Smooth muscle cell (in vitro differentiated cells): ENCODE data around the gene ZNF362. TPM values are rescaled to one million over a fixed set of nuclear protein-coding genes. Genes with fewer than 3 reads are reported as not detected.
A peak's percentile ranks its signal among the peaks of the same experiment; 100 is the strongest.

ENCODE experiments used
- DNase-seq: peaks from one replicate; lab custom pipeline; 2025; ENCODE audit not compliant: unreplicated experiment; lab: John Stamatoyannopoulos, UW
- H2AFZ ChIP-seq: fragments of 200-600 bp; sonication (generic); 2 replicates; pipeline ENCODE4 v1.6.0; 2016; ENCODE audit warnings: antibody characterized with exemption, low read depth, mild to moderate bottlenecking
- H3F3A ChIP-seq: fragments of 200-600 bp; sonication (generic); 2 replicates; pipeline ENCODE4 v1.6.0; 2017; ENCODE audit warnings: antibody characterized with exemption, low read depth
- H3K27ac ChIP-seq: fragments of 200-600 bp; sonication (generic); 2 replicates; pipeline ENCODE4 v1.5.1; 2016; ENCODE audit warnings: low read depth, mild to moderate bottlenecking
- H3K27me3 ChIP-seq: fragments of 200-600 bp; sonication (generic); 2 replicates; pipeline ENCODE4 v1.6.1; 2016; ENCODE audit warnings: low read depth, mild to moderate bottlenecking
- H3K36me3 ChIP-seq: fragments of 200-600 bp; sonication (generic); 2 replicates; pipeline ENCODE4 v1.5.1; 2016; ENCODE audit warnings: low read depth
- H3K4me1 ChIP-seq: fragments of 200-600 bp; sonication (generic); 2 replicates; pipeline ENCODE4 v1.5.1; 2016; ENCODE audit warnings: low read depth
- H3K4me2 ChIP-seq: fragments of 200-600 bp; sonication (generic); 2 replicates; pipeline ENCODE4 v1.6.0; 2016; ENCODE audit warnings: mild to moderate bottlenecking
- H3K4me3 ChIP-seq: fragments of 200-600 bp; sonication (generic); 2 replicates; pipeline ENCODE4 v1.5.1; 2016; ENCODE audit warnings: mild to moderate bottlenecking
- H3K79me2 ChIP-seq: fragments of 200-600 bp; sonication (generic); 2 replicates; pipeline ENCODE4 v1.6.0; 2016; ENCODE audit warnings: low read depth, mild to moderate bottlenecking
- H3K9ac ChIP-seq: fragments of 200-600 bp; sonication (generic); 2 replicates; pipeline ENCODE4 v1.6.0; 2016; ENCODE audit warnings: low read depth
- H3K9me3 ChIP-seq: fragments of 200-600 bp; sonication (generic); replicated peaks from 2 replicates; pipeline ENCODE4 v1.5.1; 2016; ENCODE audit warnings: low read depth
- H4K20me1 ChIP-seq: fragments of 200-600 bp; sonication (generic); 2 replicates; pipeline ENCODE4 v1.6.0; 2016; ENCODE audit warnings: low read depth
- CTCF ChIP-seq: fragments of 200-600 bp; sonication (generic); IDR thresholded peaks from 2 replicates; pipeline ENCODE4 v1.5.1; 2017; ENCODE audit warnings: borderline replicate concordance, mild to moderate bottlenecking, antibody characterized with exemption; ENCODE audit not compliant: insufficient read depth, poor library complexity, severe bottlenecking
- WGBS: methylation state at CpG from one replicate; pipeline ENCODE4 v1.1.7; 2016; ENCODE audit warnings: low lambda C conversion rate; 5-methylcytosine and 5-hydroxymethylcytosine counted together
- polyA plus RNA-seq: library from polyadenylated mRNA; unstranded; fragments of >200 nt; fragmentation: Nextera tagmentation; extraction: Ambion mirVana; gene quantifications from 2 replicates; pipeline ENCODE4 v1.2.1, GENCODE V29; 2016
- total RNA-seq: library from RNA; depleted of rRNA; stranded (reverse); fragments of >200 nt; gene quantifications from 2 replicates; pipeline ENCODE4 v1.2.3, GENCODE V29; 2014

Gene ZNF362
- total and polyA plus RNA-seq, 2 experiments from 2014 or later = 30.0 to 38.2 TPM

- 3% methylated on average over 18 of the region's 18 CpGs for WGBS
- Histone ChIP-seq H4K20me1 (peaks cover 35% of the 10 kb centered on the region), H3K27me3 (no peaks in the 10 kb centered on the region), H3K27ac (peak overlapping the region; percentile 81), H3K79me2 (peaks cover 49% of the 10 kb centered on the region), H3K4me1 (peaks cover 14% of the 10 kb centered on the region), H3K9me3 (no peaks in the 10 kb centered on the region), H3K4me2 (peak overlapping the region; percentile 96), H3F3A (peaks cover 6% of the 10 kb centered on the region), H2AFZ (peak overlapping the region; percentile 68), H3K36me3 (no peaks in the 10 kb centered on the region), H3K4me3 (peak overlapping the region; percentile 89), H3K9ac (peak overlapping the region; percentile 66)
- TF ChIP-seq CTCF = no peak
- DNase-seq = no peak
Observed at GRCh38 chr1:33257207-33257771, 997 bp downstream of the ZNF362 start.

GRCh38 chr1:33257772-33258712 lies 1.8 kb downstream of the ZNF362 start:
- no peak for TF ChIP-seq CTCF
- Histone ChIP-seq H3K4me1 (peaks cover 14% of the 10 kb centered on the region), H2AFZ (no peak overlapping the region), H3K9ac (peak overlapping the region; percentile 66), H3K27me3 (no peaks in the 10 kb centered on the region), H4K20me1 (peaks cover 41% of the 10 kb centered on the region), H3K4me2 (peak overlapping the region; percentile 96), H3K27ac (peak overlapping the region; percentile 81), H3K79me2 (peaks cover 55% of the 10 kb centered on the region), H3K9me3 (no peaks in the 10 kb centered on the region), H3F3A (peaks cover 6% of the 10 kb centered on the region), H3K4me3 (peak overlapping the region; percentile 89), H3K36me3 (no peaks in the 10 kb centered on the region)
- DNase-seq = no peak
- 67% methylated on average over 19 of the region's 19 CpGs for WGBS

DNA sequence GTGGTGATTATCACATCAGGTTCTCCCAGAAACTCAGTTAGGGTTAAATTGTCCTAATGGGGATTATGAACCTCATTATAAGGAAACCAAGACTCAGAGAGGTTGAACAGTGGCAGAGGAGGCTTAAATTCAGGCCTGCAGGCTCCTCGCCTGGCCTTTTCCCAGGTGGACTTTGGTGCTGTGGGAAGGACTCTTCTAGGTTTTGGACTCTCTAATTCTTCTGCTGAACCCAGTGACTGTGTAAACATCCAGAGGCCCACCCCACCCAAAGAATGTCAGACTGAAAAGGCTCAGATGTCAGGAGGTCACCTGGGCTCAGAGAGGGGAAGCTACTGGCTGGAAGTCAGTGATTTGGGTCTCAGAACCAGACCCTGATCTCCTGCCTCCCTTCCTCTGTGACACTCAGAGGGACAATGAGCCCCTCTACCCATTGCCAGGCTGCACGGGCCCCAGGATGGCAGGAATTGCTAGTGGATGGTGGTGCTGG lies 2.5 kb downstream of the ZNF362 start:
- WGBS = 95% methylated on average over 2 of the region's 2 CpGs
- peaks cover 6% of the 10 kb centered on the region for H3F3A ChIP-seq
- H3K9ac ChIP-seq = no peak overlapping the region
- no peak overlapping the region for H3K4me3 ChIP-seq
- DNase-seq = no peak
- no peaks in the 10 kb centered on the region for H3K36me3 ChIP-seq
- H3K9me3 ChIP-seq = no peaks in the 10 kb centered on the region
- peak overlapping the region; percentile 96 for H3K4me2 ChIP-seq
- H4K20me1 ChIP-seq = peaks cover 49% of the 10 kb centered on the region
- H3K27ac ChIP-seq = no peak overlapping the region
- H3K4me1 ChIP-seq = peaks cover 14% of the 10 kb centered on the region
- TF ChIP-seq CTCF = no peak
- no peak overlapping the region for H2AFZ ChIP-seq
- peaks cover 63% of the 10 kb centered on the region for H3K79me2 ChIP-seq
- H3K27me3 ChIP-seq = no peaks in the 10 kb centered on the region
